GM18861 (cell line): ENCODE results near the gene BMF.
"Not testable (repeated sequence)": the region's sequence is repeated elsewhere in the genome, so short reads cannot be mapped to it uniquely, and the experiment has no call there.

Experiments used
- ATAC-seq: cut with Tn5 transposase; IDR thresholded peaks from one replicate; pipeline ENCODE4 v1.9.1; 2021; ENCODE audit not compliant: unreplicated experiment

The BMF gene

GRCh38 chr15:40108855-40109735 lies at the start of gene BMF:
BMF (minus strand) TSS chr15:40108879; CDS start chr15:40106086, 2,793 bp downstream.
- peak; percentile 43 for ATAC-seq

GRCh38 chr15:40157778-40158447 lies 49.2 kb upstream of the BMF start:
- no peak for ATAC-seq

GRCh38 chr15:40155270-40155910 lies 46.7 kb upstream of the BMF start:
- ATAC-seq, result no peak

- not testable (repeated sequence) for ATAC-seq
Measured at GRCh38 chr15:40154821-40155220, 46.1 kb upstream of the BMF start.

GRCh38 chr15:40151991-40152390 lies 43.3 kb upstream of the BMF start:
- no peak for ATAC-seq

GRCh38 chr15:40151499-40151898 lies 42.8 kb upstream of the BMF start:
- ATAC-seq, result no peak

GRCh38 chr15:40150163-40150925 lies 41.7 kb upstream of the BMF start:
- no peak for ATAC-seq

GRCh38 chr15:40149339-40149738 lies 40.7 kb upstream of the BMF start:
- no peak for ATAC-seq

GRCh38 chr15:40146037-40146436 lies 37.4 kb upstream of the BMF start:
- no peak for ATAC-seq

- ATAC-seq, result no peak
Measured at GRCh38 chr15:40142428-40142827, 33.7 kb upstream of the BMF start.

- ATAC-seq, result not testable (repeated sequence)
Measured at GRCh38 chr15:40138201-40138570, 29.5 kb upstream of the BMF start.

- no peak for ATAC-seq
Measured at GRCh38 chr15:40137303-40138200, 28.9 kb upstream of the BMF start.

GRCh38 chr15:40136470-40137302 lies 28.0 kb upstream of the BMF start:
- ATAC-seq, result no peak

GRCh38 chr15:40135846-40136450 lies 27.3 kb upstream of the BMF start:
- ATAC-seq, result not testable (repeated sequence)

- no peak for ATAC-seq
Measured at GRCh38 chr15:40134885-40135284, 26.2 kb upstream of the BMF start.

- no peak for ATAC-seq
Measured at GRCh38 chr15:40133544-40133943, 24.9 kb upstream of the BMF start.

GRCh38 chr15:40130799-40131502 lies 22.3 kb upstream of the BMF start:
- ATAC-seq, result no peak

- ATAC-seq, result no peak
Measured at GRCh38 chr15:40130118-40130517, 21.4 kb upstream of the BMF start.
